AG04450 (cell line): ENCODE measurements around the gene ADAMTSL4. TPM values are rescaled to one million over a fixed set of nuclear protein-coding genes. Genes with fewer than 3 reads are reported as not detected.
A peak's percentile ranks its signal among the peaks of the same experiment; 100 is the strongest.
"Not testable (repeated sequence)": the region's sequence is repeated elsewhere in the genome, so short reads cannot be mapped to it uniquely, and the experiment has no call there.

Experiments
- CTCF ChIA-PET: fragments of 300-600, 350-600 bp; formaldehyde crosslinking; extraction: SDS; loops from one replicate; lab custom pipeline; 2022; ENCODE audit warnings: antibody characterized with exemption, inconsistent platforms; lab: Charles Lee
- POLR2A ChIA-PET: fragments of 350-600 bp; formaldehyde crosslinking; extraction: SDS; loops from one replicate; lab custom pipeline; 2021; ENCODE audit warnings: antibody characterized with exemption, inconsistent platforms; lab: Yijun Ruan, JAX
- DNase-seq: peaks from one replicate; pipeline ENCODE4 v3.0.0-alpha.2; 2011; ENCODE audit warnings: low read depth, low spot score
- H3K27ac ChIP-seq: one replicate; pipeline ENCODE4 v1.5.1; 2012; ENCODE audit warnings: low read depth, low read length, control low read depth
- H3K27me3 ChIP-seq: one replicate; pipeline ENCODE4 v1.6.0; 2012; ENCODE audit warnings: low read length; ENCODE audit not compliant: control insufficient read depth, insufficient read depth
- H3K4me3 ChIP-seq: 2 replicates; pipeline ENCODE4 v1.5.1; 2011; ENCODE audit warnings: mild to moderate bottlenecking, low read depth, low read length, control low read depth
- H3K9me3 ChIP-seq: 2 replicates; pipeline ENCODE4 v1.5.1; 2012; ENCODE audit warnings: low read length; ENCODE audit not compliant: control insufficient read depth, insufficient read depth
- CTCF ChIP-seq: IDR thresholded peaks from 2 replicates; pipeline ENCODE4 v1.5.1; 2011; ENCODE audit warnings: low read depth, low read length, control low read depth, inconsistent platforms
- polyA plus RNA-seq: library from polyadenylated mRNA; depleted of rRNA; stranded (reverse); fragments of >200 nt; gene quantifications from 2 replicates; pipeline ENCODE4 v1.2.3, GENCODE V29; 2011

Gene ADAMTSL4
- polyA plus RNA-seq, 1 experiment, result 4.2 TPM

- POLR2A ChIA-PET, result interaction anchor here (1.3 to 7.0 kb wide), 2 partner anchors 9 to 14 kb away, joined by 3 to 130 read pairs; partner anchors contain the start of gene MCL1
- H3K27me3 ChIP-seq, result no peaks in the 10 kb centered on the region
- DNase-seq, result no peak
- no peaks in the 10 kb centered on the region for H3K9me3 ChIP-seq
- TF ChIP-seq CTCF, result no peak
- H3K4me3 ChIP-seq, result no peak overlapping the region
- CTCF ChIA-PET, result interaction anchor here (0.6 to 1.3 kb wide), 2 partner anchors 49 to 248 kb away, joined by 3 to 4 read pairs; no protein-coding TSS in a partner anchor
- peak overlapping the region; percentile 100 for H3K27ac ChIP-seq
These were observed 15.1 kb downstream of the ADAMTSL4 start for GRCh38 chr1:150564051-150564991.

GRCh38 chr1:150565240-150565991 is 16.2 kb downstream of the ADAMTSL4 start:
- not testable (repeated sequence) for H3K27ac ChIP-seq, H3K27me3 ChIP-seq, H3K9me3 ChIP-seq, H3K4me3 ChIP-seq, DNase-seq
- ChIA-PET CTCF (interaction anchor here (1.3 kb wide), 1 partner anchor 247 kb away, joined by 4 read pairs; no protein-coding TSS in a partner anchor), POLR2A (interaction anchor here (0.7 to 7.0 kb wide), 2 partner anchors 13 to 441 kb away, joined by 5 to 130 read pairs; partner anchors contain the start of gene MCL1)

GRCh38 chr1:150566589-150567340 is 17.6 kb downstream of the ADAMTSL4 start:
- ChIA-PET POLR2A (interaction anchor here (3.1 kb wide), 1 partner anchor 11 kb away, joined by 83 read pairs; the partner anchor contains the start of gene MCL1), CTCF (interaction anchor here (2.1 kb wide), 1 partner anchor 54 kb away, joined by 17 read pairs; no protein-coding TSS in a partner anchor)
- no peak for DNase-seq
- no peaks in the 10 kb centered on the region for H3K27me3 ChIP-seq
- peak overlapping the region; percentile 97 for H3K27ac ChIP-seq
- H3K9me3 ChIP-seq, result no peaks in the 10 kb centered on the region
- TF ChIP-seq CTCF, result no peak
- H3K4me3 ChIP-seq, result peak overlapping the region; percentile 48

- Histone ChIP-seq H3K27me3 (no peaks in the 10 kb centered on the region), H3K27ac (peak overlapping the region; percentile 97), H3K9me3 (no peaks in the 10 kb centered on the region; the same call in 1 of the 2 replicates), H3K4me3 (peak overlapping the region; percentile 48)
- no peak for TF ChIP-seq CTCF
- no peak for DNase-seq
- CTCF ChIA-PET, result interaction anchor here (0.8 to 2.1 kb wide), 3 partner anchors 8 to 53 kb away, joined by 3 to 17 read pairs (median 13); no protein-coding TSS in a partner anchor
- POLR2A ChIA-PET, result interaction anchor here (3.1 kb wide), 1 partner anchor 11 kb away, joined by 83 read pairs; the partner anchor contains the start of gene MCL1
These were observed 18.1 kb downstream of the ADAMTSL4 start for GRCh38 chr1:150567341-150567716.
